NT2/D1 (cell line): ENCODE measurements around the gene OTOP3.

Source experiments
- YY1 ChIP-seq: IDR thresholded peaks from 2 replicates; pipeline ENCODE4 v1.6.1; 2011; ENCODE audit not compliant: insufficient read length, insufficient read depth
- ZNF274 ChIP-seq: IDR thresholded peaks from 2 replicates; pipeline ENCODE4 v1.6.1; 2011; ENCODE audit warnings: mild to moderate bottlenecking, low read depth, low read length

- TF ChIP-seq YY1 (no peak), ZNF274 (no peak)
These were observed 15.4 kb downstream of the OTOP3 start for GRCh38 chr17:74951065-74951464.
